HG03045 (cell line): ENCODE measurements around the gene ZP1.

ENCODE experiments used
- ATAC-seq: cut with Tn5 transposase; IDR thresholded peaks from one replicate; pipeline ENCODE4 v1.9.1; 2021; ENCODE audit warnings: mild to moderate bottlenecking, moderate library complexity; ENCODE audit not compliant: unreplicated experiment

The ZP1 gene

DNA sequence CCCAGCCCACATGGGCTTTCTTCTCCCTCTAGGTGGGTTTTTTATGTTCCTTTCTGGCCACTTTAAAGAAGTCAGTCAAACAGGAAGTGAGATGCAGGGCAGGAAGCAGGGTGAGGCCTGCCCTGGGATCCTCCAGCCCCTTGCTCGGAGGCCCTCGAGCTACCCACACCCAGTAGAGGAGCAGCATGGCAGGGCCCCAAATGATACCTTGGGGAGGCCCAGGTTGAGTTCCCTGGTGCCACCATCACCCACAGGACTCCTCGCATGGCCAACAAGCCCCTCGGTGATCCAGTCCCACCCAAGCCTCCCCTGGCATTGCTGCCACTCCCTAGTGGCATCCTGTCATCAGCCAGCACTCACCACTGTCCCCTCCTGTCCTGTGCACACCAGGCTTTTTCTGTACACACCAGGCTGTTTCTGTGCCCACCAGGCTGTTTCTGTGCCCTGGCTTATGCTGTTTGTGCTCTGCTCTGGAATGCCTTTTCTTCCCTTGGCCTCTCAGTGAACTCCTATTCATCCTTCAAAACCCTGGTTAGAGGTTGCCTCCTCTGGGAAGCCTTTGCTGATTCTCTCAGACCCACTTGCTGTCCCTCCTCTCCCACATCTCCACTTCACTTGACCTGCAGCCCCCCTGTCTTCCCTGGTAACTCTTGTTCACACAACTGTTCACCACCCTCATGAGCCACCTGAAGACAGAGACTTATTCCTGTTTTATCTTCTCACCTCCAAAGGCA is 8.4 kb upstream of the ZP1 start:
- ATAC-seq = no peak

DNA sequence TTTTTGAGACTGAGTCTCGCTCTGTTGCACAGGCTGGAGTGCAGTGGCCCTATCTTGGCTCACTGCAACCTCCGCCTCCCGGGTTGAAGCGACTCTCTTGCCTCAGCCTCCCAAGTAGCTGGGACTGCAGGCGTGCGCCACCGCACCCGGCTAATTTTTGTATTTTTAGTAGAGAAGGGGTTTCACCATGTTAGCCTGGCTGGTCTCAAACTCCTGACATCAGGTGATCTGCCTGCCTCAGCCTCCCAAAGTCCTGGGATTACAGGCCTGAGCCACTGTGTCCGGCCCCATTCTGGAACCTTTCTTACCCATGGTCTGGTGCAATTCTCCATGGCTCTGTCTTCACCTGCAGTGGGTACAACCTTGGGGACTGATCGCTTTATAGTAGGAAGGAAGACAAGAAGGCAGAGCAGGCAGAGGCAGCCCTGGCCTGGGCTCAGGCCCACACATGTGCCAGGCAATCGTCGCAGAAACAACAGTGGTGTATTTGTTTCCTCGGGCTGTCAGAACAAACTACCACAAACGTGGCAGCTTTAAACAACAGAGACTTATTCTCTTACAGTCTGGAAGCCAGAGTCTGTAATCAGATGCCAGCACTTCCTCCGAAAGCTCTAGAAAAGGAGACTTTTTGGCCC is 7.6 kb upstream of the ZP1 start:
- no peak for ATAC-seq

- no peak for ATAC-seq
Measured at GRCh38 chr11:60860943-60861342, 6.4 kb upstream of the ZP1 start.

DNA sequence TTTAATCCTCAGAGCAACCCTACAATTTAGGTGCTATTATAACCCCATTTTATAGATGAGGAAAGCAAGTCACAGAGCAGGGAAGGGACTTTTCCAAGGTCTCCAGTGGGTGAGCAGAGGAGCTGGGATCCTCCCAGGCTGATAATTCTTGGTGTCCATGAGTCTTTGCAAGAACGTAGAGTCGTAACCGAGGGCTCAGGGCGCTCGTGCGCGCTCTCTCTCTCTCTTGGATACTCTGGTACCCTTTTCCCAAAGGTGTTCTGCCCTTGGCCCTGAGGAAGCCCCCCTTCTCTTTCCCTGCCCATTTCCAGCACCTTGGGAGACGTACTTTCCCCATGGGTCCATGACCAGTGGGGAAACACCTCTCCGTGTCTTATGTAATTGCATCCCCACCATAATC is 5.2 kb upstream of the ZP1 start:
- no peak for ATAC-seq

GRCh38 chr11:60863550-60864521 is 3.5 kb upstream of the ZP1 start:
- no peak for ATAC-seq

- no peak for ATAC-seq
Measured at GRCh38 chr11:60864856-60865513, 2.4 kb upstream of the ZP1 start.

DNA sequence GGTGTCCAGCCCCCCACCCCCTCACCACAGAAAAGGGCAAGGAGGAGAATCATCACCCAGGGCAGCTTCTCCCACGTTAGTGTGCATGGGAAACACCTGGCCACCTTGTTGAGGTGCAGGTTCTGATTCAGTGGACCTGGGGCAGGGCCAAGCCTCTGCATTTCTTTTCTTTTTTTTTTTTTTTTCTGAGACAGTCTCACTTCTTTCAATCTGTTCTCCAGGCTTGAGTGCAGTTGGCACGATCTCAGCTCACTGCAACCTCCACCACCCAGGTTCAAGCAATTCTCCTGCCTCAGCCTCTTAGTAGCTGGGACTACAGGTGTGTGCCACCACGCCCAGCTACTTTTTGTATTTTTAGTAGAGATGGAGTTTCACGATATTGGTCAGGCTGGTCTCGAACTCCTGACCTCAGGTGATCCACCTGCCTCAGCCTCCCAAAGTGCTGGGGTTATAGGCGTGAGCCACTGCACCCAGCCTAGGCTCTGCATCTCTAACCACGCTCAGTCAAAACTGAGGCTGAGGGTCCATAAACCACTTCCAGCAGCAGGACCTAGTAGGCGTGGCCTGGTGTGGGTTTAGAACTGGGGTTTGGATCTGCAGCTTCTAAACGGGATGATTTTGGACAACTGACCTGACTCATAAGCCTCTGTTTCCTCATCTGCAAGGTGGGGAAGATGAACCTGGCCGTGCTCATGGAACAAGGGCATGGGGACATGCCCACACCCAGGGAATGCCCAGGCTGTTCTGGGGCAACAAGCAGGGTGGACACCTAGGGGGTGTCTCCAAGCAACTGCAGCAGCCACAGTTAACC is 734 bp downstream of the ZP1 start:
- no peak for ATAC-seq

DNA sequence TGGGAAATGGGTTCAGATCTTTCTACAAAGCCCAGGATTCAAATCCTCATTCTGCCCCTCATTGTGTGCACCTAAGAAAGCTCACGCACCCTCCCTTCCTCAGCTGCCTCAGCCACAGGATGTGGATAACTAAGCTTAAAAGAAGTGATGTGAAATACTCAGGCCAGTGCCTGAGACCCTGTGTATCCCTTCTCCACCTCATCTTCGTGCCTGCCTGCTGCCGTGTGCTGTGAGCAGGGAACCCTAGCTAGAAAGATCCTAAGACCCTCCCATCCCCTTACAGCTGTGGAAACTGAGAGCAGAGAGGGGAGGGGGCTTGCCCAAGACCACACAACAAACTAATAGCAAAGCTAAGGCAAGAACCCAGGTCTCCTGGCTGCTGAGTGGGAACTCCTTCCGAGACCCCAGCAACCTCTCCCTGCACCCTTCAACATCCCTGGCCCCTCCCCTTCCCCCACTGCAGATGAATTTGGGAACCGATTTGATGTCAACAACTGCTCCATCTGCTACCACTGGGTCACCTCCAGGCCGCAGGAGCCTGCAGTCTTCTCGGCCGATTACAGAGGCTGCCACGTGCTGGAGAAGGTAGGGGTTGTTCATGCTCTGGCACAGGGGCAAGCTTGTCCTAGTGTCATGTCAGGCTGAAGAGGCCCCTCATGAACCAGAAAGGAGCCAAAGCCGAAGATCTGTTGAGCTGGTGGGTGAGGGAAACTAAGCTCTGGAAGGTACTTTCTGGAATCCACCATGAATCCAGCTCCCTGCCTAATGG is 1.5 kb downstream of the ZP1 start:
- no peak for ATAC-seq

GRCh38 chr11:60869451-60869825 is 2.1 kb downstream of the ZP1 start:
- no peak for ATAC-seq

- no peak for ATAC-seq
Measured at GRCh38 chr11:60870276-60870675, 2.9 kb downstream of the ZP1 start.

DNA sequence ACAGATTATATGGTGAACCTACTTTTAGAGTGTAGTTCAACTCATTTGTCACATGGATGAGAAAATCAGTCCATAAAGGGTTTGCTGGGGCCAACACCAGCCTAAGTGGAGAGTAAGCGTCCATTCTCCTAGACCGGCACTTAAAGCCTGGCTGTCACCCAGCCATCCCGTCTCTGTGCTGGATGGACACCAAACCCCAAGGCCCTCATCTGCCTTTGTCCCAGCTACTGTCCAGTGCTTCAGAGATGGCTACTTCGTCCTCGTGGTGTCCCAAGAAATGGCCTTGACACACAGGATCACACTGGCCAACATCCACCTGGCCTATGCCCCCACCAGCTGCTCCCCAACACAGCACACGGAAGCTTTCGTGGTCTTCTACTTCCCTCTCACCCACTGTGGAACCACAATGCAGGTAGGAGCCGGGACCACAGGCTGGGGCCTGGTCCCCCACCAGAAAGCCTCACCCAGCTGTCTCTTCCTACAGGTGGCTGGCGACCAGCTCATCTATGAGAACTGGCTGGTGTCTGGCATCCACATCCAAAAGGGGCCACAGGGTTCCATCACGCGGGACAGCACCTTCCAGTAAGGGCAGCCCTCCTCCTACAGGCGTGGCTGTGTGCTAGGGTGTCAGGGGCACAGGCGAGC is 3.5 kb downstream of the ZP1 start:
- no peak for ATAC-seq

DNA sequence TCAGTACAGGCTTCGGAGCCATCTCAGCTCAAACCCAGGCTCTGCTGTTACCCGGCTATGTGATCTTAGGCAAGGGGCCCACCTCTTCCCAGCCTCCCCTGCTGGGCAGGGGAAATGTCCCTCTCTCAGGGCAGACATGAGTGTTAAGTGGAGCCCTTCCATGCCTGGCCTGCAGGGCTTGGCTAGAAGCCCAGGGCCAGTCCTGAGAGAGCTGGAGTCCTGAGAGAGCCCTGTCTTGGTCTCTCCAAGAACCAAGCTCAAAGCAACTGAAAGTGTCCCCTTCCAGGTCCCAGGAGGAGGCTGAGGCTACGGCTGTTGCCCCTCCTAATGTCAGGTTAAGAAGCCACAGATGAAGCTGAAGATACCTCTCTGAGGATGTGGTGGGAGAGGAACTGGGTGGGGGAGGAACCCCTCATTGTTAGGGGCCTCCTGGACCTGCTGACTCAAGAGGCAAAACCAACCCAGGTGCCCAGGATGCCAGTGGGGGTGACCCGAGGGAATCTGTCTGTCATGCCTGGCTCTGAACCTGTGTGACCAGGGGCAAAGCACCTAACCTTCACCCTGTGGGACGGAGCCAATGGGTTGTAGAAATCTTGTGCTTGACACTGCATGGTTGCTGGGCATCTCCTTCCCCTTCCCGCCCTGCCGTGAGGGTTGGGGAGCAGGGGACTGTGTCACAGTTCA is 4.2 kb downstream of the ZP1 start:
- ATAC-seq = no peak

DNA sequence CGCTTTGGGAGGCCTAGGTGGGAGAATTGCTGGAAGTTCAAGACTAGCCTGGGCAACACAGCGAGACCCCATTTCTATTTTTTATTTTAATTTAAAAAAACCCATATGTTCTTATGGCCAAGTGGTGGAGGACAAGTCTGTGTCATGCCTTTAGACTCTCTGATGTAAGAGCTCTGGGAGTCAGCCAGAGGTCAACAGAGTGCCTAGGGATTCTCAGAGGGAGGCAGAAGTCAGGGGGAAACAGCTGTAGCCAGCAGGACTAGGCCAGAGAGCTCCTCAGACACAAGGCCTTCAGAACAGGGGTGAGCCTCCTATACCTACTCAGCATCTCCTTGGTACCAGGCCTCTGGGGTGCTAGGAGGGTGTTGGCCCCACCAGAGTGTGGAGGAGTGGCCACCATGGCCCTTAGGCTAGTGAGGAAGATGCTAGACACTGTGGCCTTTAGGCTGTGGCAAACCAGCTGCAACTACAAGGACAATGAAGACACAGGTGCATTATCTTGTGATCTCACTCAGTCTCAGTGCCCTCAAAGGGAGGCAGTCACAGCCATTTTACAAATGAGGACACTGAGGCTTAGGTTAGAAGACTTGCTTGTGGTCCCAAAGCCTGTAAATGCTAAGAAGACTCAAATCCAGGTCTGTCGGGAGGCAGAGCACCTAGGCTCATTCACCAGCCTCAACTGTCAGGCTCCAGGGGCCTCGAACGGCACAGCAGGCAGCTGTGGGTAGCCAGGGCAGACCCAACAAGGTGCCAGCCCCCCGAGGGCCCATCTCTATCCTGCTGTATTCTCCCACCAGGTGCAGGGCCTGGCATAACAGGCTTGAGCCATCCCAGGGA is 5.0 kb downstream of the ZP1 start:
- ATAC-seq = no peak

GRCh38 chr11:60872961-60873524 is 5.7 kb downstream of the ZP1 start:
- no peak for ATAC-seq

DNA sequence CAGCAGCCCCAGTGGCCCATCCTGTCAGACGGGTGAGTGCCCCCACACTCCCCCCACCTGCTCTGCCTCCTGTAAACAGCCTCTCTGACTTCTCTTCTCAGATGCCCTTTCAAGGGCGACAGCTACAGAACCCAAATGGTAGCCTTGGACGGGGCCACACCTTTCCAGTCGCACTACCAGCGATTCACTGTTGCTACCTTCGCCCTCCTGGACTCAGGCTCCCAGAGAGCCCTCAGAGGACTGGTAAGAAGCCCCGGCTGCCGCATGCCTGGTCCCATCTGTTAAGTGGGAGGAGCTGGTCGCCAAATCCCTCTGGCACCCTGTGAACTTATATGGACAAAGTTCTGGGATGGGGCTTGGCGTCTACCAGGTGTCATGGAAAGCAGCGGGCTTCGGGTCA is 6.2 kb downstream of the ZP1 start:
- no peak for ATAC-seq

DNA sequence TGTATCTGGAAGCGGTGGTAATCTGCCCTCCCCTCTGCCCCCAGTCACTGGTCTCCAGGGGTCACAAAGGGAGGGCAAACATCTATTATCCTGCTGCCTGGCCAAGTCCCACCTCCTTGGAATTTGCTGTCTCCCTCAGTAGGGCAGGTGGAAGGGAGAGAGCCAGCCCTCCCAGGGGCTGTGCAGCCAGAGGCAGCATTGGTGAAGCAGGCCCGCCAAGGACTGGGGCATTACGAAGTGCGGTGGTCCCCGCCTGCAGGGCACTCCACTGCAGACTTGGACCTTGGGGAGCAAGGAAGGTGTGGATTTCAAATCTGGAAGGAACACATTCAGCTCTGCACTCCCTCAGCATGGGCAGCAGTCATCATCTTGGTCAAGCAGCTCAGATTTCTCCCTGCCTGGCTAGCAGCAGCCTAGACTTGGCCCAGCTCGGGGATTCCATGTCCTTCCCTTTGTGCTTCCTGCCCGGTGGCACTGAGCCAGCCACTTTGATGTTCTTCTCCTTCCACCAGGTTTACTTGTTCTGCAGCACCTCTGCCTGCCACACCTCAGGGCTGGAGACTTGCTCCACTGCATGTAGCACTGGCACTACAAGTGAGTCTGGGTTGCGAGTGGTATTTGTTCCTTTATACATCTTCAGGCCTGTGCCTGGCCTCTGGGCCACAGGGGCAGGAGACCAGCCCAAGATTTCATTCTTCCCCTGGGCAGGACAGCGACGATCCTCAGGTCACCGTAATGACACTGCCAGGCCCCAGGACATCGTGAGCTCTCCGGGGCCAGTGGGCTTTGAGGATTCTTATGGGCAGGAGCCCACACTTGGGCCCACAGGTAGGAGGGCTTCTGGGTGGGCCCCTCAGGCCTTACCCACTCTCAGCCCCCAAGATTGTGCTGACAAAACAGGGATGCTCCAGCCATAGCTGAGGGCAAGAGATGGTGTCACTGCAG is 7.4 kb downstream of the ZP1 start:
- ATAC-seq = no peak
